Measurements from ENCODE around the gene TCEA3. TPM values are rescaled to one million over a fixed set of nuclear protein-coding genes. Genes with fewer than 3 reads are reported as not detected.

TCEA3 gene
- total and polyA plus RNA-seq, 2 experiments from 2014 or later = not detected

GRCh38 chr1:23472351-23473036 is 47.9 kb upstream of the TCEA3 start (continued):
- no peak for TF ChIP-seq ZNF462 (CRISPR knock-in tag; IDR thresholded peaks at IDR 0.05)
- no peak for TF ChIP-seq NANOG (IDR thresholded peaks at IDR 0.05; ENCODE audit: borderline replicate concordance)
- TF ChIP-seq CREB1 (CRISPR knock-in tag; IDR thresholded peaks at IDR 0.05; ENCODE audit: low read depth) = no peak
- TF ChIP-seq EZH2 (IDR thresholded peaks at IDR 0.05; ENCODE audit: low read depth, unreplicated experiment) = no peak
- TF ChIP-seq CTCF (conservative IDR thresholded peaks at IDR 0.05; ENCODE audit: low read depth in 2 of 2) = no peak
- TF ChIP-seq JUNB (IDR thresholded peaks at IDR 0.05; ENCODE audit: unreplicated experiment) = no peak
- TF ChIP-seq ZNF114 (CRISPR knock-in tag; IDR thresholded peaks at IDR 0.05) = no peak
- no peak for TF ChIP-seq REST (IDR thresholded peaks at IDR 0.05; ENCODE audit: unreplicated experiment)
- no peak for TF ChIP-seq STAT1 (IDR thresholded peaks at IDR 0.05; ENCODE audit: unreplicated experiment)
